Raji (cell line): ENCODE measurements around the gene INPP5A.

Source experiments
- POLR2A ChIP-seq: IDR thresholded peaks from 2 replicates; pipeline ENCODE4 v1.6.1; 2011; ENCODE audit warnings: low read depth, low read length, control low read depth; ENCODE audit not compliant: insufficient read depth

INPP5A gene

DNA sequence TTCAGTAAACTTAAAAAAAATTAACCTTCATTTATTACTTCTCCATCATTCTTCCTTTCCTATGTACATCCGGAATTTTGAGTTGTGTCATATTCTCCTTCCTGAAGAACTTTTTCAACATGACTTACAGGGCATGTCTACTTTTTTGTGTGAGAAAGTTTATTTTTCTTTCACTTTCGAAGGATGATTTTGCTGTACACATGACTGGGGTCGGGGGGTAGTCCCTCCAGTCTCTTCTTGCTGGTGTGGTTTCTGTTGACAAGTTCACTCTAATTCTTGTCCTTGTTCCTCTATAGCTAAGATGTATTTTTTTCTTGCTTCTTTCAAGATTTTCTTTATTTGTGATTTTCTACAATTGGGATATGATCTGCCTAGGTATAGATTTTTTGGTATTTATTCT is 55.8 kb downstream of the INPP5A start:
- no peak for TF ChIP-seq POLR2A

DNA sequence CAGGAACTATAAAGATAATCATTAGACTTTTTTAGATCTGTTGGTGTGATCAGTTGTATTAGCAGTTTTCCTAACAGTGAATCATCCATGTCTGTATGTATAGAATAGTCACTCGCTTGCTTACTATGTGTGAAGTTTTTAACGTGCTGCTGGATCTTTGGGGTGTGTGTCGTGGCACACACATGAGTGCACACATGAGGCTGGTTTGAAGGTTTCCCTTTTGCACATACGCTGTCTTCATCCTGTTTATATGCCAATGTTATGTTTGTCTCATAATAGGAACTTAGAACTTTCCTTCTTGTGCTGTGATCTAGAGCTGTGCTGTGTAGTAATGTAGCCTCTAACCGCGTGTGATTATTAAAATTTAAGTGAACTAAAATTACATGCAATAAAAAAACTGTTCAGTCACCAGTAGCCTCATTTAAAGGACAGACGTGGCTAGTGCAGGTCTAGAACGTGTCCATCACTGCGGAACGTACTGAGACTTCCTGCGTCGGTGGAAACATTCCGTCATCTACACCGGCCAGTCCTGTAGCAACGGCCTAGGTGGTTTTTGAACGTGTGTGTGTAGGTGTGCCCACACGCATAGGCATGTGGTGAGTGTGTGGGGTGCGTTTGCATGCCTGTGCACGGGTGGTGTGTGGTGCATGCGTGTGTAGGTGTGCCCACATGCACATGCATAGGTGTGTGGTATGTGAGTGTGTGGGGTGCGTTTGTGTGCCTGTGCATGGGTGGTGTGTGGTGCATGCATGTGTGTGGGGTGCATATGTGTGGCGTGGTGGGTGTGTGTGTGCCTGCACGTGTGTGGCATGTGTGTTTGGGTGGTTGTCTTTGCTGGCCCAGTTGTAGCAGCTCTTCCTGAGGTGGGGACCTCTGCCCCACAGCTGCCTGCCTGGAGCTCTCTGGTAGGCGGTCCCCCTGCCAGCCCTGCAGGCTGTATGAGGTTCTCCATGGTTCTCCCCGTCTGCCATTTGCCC is 56.6 kb downstream of the INPP5A start:
- no peak for TF ChIP-seq POLR2A

DNA sequence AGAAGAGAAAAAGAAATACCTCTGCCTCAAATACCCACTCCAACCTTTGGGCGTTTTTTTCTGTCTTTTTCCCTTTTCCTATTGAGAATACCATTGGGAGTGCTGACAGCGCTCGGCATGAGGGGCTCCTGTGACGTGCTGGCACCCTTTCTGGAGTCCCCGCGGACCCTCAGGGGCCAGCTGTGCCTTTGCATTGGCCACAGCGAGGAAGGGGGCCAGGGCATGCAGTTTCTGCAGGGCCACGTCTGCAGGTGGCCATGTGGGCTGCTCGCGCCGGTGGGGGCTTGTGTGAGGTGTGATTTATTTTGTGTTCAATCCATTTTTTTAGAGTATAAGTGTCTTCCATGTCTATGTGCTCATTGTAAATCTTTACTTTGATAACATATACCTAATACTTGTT is 57.4 kb downstream of the INPP5A start:
- no peak for TF ChIP-seq POLR2A

DNA sequence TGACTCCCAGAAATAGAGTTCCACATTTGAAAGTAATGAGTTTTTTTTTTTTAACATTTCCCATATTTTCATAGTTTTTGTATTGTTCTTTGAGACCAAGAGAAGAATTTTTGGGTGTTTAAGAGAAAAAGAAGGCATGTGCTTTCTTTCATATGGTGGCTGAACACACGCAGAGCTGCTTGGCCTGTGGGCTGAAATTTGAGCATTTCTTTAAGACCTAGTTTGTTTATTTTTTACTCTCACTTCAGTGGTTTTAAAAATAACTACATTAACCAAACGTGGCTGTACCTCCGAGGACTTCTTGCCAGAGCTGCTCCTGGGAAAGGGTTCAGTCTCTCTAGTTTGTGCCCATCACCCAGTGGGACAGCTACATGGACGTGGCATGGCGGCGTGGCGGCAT is 58.3 kb downstream of the INPP5A start:
- TF ChIP-seq POLR2A: no peak

DNA sequence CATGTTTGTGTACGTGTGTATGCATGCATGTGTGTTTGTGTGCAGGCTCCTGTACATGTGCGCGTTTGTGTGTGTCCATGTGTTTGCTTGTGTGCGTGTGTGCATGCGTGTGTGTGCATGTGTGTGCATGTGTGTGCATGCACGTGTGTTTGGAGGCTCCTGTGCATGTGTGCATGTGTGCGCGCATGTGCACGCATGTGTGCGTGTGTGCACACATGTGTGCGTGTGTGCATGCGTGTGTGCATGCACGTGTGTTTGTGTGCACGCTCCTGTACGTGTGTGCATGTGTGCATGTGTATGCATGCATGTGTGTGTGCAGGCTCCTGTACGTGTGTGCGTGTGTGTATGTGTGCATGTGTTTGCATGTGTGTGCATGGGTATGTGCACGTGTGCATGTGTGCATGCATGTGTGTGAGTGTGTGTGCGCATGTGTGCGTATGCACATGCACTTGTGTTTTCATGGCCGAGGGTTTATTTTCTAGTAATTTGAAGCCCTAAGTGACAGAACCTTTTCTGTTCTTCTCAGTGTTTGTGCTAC is 59.2 kb downstream of the INPP5A start:
- no peak for TF ChIP-seq POLR2A

DNA sequence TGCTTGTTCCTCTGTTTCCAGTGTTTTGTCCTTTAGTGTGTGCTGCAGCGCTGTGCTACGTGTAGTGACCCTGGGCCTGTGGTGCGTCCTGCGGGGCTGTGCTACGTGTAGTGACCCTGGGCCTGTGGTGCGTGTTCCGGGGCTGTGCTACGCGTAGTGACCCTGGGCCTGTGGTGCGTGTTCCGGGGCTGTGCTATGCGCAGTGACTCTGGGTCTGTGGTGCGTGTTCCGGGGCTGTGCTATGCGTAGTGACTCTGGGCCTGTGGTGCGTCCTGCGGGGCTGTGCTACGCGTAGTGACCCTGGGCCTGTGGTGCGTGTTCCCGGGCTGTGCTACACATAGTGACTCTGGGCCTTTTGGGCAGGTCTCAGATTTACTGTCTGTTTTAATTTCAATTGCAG is 60.1 kb downstream of the INPP5A start:
- no peak for TF ChIP-seq POLR2A

DNA sequence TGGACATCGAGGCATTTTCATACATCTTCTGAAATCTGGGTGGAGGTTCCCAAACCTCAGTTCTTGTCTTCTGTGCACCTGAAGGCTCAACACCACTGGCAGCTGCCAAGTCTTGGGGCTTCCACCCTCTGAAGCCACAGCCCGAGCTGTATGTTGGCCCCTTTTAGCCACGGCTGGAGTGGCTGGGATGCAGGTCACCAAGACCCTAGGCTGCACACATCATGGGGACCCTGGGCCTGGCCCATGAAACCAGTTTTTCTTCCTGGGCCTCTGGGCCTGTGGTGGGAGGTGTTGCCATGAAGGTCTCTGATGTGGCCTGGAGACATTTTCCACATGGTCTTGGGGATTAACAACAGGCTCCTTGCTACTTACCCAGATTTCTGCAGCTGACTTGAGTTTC is 62.1 kb downstream of the INPP5A start:
- TF ChIP-seq POLR2A: no peak

DNA sequence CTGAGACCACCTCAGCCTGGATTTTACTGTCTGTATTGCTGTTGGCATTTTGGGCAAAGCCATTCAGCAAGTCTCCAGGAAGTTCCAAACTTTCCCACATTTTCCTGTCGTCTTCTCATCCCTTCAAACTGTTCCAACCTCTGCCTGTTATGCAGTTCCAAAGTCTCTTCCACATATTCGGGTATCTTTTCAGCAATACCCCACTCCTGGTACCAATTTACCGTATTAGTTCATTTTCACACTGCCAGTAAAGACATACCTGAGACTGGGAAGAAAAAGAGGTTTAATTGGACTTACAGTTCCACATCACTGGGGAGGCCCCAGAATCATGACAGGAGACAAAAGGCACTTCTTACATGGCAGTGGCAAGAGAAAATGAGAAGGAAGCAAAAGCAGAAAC is 62.8 kb downstream of the INPP5A start:
- TF ChIP-seq POLR2A: no peak

DNA sequence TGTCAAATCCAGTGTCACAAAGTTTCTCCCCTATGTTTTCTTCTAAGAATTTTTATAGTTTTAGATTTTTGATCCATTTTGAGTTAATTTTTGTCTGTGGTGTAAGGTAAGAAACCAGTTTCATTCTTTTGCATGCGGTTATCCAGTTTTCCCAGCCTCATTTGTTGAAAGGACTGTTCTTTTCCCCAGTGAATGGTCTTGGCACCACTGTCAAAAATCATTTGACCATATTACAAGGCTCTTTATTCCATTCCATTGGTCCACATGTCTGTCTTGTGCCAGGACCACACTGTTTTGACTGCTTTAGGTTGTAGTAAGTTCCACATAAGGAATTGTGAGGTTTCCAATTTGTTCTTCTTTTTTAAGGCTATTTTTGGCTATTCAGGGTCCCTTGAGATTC is 64.0 kb downstream of the INPP5A start:
- TF ChIP-seq POLR2A: no peak

DNA sequence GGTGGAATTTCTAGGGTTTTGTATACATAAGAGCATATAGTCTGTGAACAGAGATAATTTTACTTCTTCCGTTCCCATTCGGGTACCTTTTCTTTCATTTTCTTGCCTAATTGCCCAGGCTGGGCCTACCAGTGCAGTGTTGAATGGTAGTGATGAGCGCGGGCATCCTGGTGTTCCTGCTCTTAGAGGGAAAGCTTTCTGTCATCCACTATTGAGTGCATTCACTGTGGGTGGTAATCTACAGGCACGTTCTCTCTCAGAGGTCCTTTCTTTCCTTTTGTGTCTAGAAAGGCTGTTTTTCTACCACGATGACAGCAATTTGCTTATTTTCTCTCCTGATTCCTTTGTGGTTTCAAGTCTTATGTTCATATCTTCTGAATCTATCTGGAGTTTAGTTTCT is 65.0 kb downstream of the INPP5A start:
- TF ChIP-seq POLR2A: no peak

DNA sequence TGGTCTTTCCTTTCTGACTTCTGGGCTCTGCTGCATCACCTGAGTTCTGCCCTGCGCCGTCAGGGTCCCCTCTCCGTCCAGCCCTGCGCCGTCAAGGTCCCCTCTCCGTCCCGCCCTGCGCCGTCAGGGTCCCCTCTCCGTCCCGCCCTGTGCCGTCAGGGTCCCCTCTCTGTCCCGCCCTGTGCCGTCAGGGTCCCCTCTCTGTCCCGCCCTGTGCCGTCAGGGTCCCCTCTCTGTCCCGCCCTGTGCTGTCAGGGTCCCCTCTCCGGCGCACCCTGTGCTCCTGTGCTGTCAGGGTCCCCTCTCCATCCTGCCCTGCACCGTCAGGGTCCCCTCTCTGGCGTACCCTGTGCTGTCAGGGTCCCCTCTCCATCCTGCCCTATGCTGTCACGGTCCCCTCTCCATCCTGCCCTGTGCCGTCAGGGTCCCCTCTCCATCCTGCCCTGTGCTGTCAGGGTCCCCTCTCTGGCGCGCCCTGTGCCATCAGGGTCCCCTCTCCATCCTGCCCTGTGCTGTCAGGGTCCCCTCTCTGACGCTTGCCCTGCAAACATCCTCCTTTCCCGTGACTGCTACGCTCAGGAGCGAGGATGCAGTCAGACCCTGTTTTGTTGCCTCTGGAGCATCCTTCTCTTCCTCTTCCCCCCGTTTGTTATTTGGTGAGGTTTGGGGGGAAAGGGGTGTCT is 66.4 kb downstream of the INPP5A start:
- no peak for TF ChIP-seq POLR2A

DNA sequence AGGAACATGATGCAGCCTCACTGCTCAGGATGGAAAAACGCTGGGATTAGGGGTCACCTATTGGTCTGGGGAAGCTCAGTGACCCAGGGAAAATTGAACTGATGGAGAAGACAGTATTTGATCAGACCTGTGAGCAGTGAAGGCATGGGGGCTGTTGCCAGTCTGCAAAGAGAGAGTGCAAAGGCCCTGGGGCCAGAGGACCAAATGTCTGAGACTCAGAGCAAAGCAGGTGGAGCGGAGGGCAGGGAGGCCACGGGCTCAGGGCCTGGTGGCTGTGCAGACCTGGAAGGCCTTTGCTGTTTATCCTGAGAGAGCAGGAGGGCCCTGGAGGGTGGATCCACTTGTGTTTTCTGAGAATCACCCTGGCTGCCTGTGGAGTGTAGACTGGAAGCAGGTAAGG is 67.1 kb downstream of the INPP5A start:
- no peak for TF ChIP-seq POLR2A

DNA sequence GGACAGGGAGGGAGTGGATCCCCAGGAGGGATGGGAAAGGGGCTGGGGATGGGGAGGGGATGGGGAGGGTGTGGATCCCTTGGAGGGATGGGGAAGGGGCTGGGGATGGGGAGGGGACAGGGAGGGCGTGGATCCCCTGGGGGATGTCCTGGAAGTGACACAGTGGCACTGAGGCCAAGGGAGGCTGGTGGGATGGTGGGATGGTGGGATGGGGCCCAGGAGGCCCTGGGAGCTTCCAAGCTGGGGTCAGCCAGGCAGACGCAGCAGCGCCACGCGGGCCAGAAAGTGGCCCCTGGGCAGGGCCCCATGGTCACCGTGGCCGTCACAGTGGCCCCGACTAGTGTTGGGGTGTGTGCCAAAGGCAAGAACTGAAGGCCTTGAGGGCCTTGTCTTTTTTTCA is 67.8 kb downstream of the INPP5A start:
- no peak for TF ChIP-seq POLR2A

DNA sequence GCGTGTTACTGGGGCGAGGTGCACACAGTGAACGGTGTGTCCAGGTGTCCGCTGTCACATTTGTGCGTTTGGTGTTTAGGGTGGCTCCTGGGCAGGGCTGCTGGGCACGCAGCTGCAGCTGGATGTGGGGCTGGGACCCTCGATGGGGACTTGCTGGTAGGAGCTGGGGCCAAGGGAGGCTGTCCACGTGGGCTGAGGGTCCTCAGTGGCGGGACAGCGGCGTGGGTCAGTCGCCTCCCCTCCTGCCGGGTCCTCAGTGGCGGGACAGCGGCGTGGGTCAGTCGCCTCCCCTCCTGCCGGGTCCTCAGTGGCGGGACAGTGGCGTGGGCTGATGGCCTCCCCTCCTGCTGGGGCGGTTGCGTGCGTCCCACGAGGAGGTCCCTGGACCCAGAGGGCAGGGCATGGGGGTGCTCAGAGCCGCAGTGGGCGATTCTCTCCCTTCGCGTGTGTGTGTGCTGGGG is 68.5 kb downstream of the INPP5A start:
- TF ChIP-seq POLR2A: no peak

DNA sequence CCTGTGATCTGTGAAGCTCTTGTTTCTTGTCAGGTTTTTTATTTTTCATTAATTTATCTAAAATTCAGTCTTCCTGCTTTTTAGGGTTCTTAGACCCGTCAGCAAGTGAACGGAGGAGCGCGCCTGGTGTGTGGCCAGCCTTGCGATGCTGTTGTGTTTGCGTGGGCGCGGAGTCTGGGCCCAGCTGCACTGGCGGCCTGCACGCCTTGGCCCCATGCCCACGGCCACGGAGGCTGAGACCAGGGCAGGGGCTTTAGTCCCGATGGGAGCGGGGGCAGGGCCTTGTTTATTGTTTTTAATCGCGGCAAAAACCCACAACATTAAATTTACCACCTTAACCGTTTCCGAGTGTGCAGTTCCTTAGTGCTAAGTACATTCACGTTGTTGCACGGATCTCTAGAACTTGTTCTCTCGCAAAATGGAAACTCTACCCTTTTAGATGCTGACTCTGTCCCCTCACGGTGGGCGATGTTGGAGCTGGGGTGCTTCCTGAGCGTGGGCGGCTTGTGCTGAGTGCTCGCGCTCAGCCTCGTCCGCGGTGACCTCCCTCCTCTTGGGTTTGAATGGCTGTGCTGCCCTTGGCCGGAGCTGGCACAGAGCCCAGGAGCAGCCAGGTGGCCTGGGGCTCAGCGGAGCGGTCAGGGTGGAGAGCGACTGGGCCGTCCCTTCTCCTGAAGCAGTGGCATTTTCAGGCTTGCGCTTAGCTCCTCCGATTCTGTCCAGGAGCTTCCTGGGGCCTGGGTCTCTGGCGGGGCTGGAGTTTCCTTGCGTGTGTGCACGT is 69.1 kb downstream of the INPP5A start:
- no peak for TF ChIP-seq POLR2A
